Thyroid gland (tissue), 4 donors: ENCODE data around the gene ITCH. TPM values are rescaled to one million over a fixed set of nuclear protein-coding genes. Genes with fewer than 3 reads are reported as not detected.
"Not testable (repeated sequence)": the region's sequence is repeated elsewhere in the genome, so short reads cannot be mapped to it uniquely, and the experiment has no call there.

Experiments used
- DNase-seq, 2 donors: peaks; one replicate each; pipeline ENCODE4 v3.0.0-alpha.2; 2019
- H3K27ac ChIP-seq, 3 donors: fragments of 200-600 bp; sonication (generic); 1 replicate in 2 of 3; 2 replicates in 1 of 3; pipeline ENCODE4 v1.5.1; 2016 to 2019; ENCODE audit warnings: mild to moderate bottlenecking in 1 of 3, moderate library complexity in 1 of 3
- H3K27me3 ChIP-seq: fragments of 200-600 bp; sonication (generic); one replicate; pipeline ENCODE4 v1.5.1; 2019
- H3K36me3 ChIP-seq, 2 donors: fragments of 200-600 bp; sonication (generic); one replicate each; pipeline ENCODE4 v1.5.1; 2016 to 2019
- H3K4me1 ChIP-seq, 2 donors: fragments of 200-600 bp; sonication (generic); one replicate each; pipeline ENCODE4 v1.5.1; 2017 to 2019
- H3K4me3 ChIP-seq, 3 donors: fragments of 200-600 bp; sonication (generic); replicated peaks in 1 of 3; 1 replicate in 2 of 3; 2 replicates in 1 of 3; pipeline ENCODE4 v1.5.1; 2016; ENCODE audit warnings: mild to moderate bottlenecking in 1 of 3
- H3K9me3 ChIP-seq: fragments of 200-600 bp; sonication (generic); one replicate; pipeline ENCODE4 v1.5.1; 2017
- CTCF ChIP-seq, 6 experiments: fragments of 200-600 bp in 3 of 6; fragments of 450-650 bp in 3 of 6; sonication (generic) in 3 of 6; IDR thresholded peaks; one replicate each; pipeline ENCODE4 v1.5.1; 2016 to 2019; ENCODE audit warnings: antibody characterized with exemption in 6 of 6, mild to moderate bottlenecking in 2 of 6, inconsistent platforms in 1 of 6, moderate library complexity in 1 of 6
- POLR2A ChIP-seq, 2 donors: fragments of 450-650 bp; IDR thresholded peaks; one replicate each; pipeline ENCODE4 v1.6.1; 2017; ENCODE audit warnings: antibody characterized with exemption in 2 of 2, mild to moderate bottlenecking in 2 of 2, moderate library complexity in 1 of 2
- WGBS, 2 donors: methylation state at CpG; one replicate each; pipeline ENCODE4 v1.1.5; 2017; 5-methylcytosine and 5-hydroxymethylcytosine counted together
- intact Hi-C: fragments of 100-400 bp; cut with DNase I; formaldehyde crosslinking; loops from one replicate; pipeline ENCODE4 v1.15.1; 2023
- total RNA-seq, 4 donors: library from RNA; depleted of rRNA; stranded (reverse); fragments of >200 nt; gene quantifications; one replicate each; pipeline ENCODE4 v1.2.3, GENCODE V29; 2016

The ITCH gene
- total RNA-seq, 4 donors from 2014 or later, result 67.5 to 120 (median 75.5) TPM

DNA sequence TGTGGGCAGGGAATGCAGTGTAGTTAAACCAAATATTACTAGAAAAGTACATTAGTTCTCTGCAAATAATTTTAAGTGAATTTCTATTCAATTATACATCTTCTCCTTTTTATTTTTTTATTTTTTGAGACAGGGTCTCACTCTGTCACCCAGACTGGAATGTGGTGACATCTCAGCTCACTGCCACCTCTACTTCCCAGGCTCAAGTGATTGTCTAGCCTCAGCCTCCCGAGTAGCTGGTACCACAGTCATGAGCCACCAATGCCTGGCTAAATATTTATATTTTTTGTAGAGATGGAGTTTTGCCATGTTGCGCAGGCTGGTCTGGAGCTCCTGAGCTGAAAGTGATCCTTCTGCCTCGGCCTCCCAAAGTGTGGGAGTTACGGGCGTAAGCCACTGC lies 76.1 kb downstream of the ITCH start:
- intact Hi-C loops, result no loop called here
- H3K4me1 ChIP-seq, result peaks cover 21 to 25% of the 10 kb centered on the region in 2 donors
- H3K27ac ChIP-seq, result no peak overlapping the region
- no peak for TF ChIP-seq POLR2A (IDR thresholded peaks at IDR 0.05)
- no peak for TF ChIP-seq CTCF (IDR thresholded peaks at IDR 0.05)
- DNase-seq, result no peak
- H3K9me3 ChIP-seq, result no peaks in the 10 kb centered on the region
- 94 to 97% methylated on average over 5 of the region's 5 CpGs for WGBS, 2 donors
- H3K4me3 ChIP-seq, result no peak overlapping the region
- no peaks in the 10 kb centered on the region for H3K27me3 ChIP-seq
- peaks cover 15 to 25% of the 10 kb centered on the region in 2 donors for H3K36me3 ChIP-seq

DNA sequence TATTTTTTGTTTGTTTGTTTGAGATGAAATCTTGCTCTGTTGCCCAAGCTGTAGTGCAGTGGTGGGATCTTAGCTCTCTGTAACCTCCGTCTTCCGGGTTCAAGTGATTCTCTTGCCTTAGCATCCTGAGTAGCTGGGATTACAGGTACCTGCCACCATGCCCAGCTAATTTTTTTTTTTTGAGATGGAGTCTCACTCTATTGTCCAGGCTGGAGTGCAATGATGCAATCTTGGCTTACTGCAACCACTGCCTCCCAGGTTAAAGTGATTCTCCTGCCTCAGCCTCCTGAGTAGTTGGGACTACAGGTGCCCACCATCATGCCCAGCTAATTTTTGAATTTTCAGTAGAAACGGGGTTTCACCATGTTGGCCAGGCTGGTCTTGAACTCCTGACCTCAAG lies 78.3 kb downstream of the ITCH start:
- intact Hi-C loops, H3K9me3 ChIP-seq, DNase-seq, H3K4me3 ChIP-seq, H3K27me3 ChIP-seq, H3K27ac ChIP-seq: not testable (repeated sequence)
- H3K4me1 ChIP-seq, result peaks cover 0 to 12% of the 10 kb centered on the region in 2 donors
- H3K36me3 ChIP-seq, result peaks cover 15 to 35% of the 10 kb centered on the region in 2 donors
- WGBS, 2 donors, result 93 to 99% methylated on average over 3 of the region's 3 CpGs

DNA sequence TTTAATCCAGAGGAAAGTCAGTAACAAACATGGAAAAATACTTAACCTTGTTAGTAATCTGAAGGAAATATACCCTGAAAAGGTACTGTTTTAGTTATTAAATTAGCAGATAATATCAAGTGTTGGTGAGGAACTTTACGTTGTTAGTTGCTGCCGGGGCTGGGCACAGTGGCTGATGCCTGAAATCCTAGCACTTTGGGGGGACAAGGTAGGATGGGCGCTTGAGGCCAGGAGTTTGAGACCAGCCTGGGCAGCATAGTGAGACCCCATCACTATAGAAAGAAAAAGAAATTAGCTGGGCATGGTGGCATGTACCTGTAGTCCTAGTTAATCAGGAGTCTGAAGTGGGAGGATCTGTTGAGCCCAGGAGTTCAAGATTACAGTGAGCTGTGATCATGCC lies 80.5 kb downstream of the ITCH start:
- DNase-seq, result no peak
- H3K27ac ChIP-seq, result no peak overlapping the region
- H3K36me3 ChIP-seq, result peaks cover 15 to 44% of the 10 kb centered on the region in 2 donors
- intact Hi-C loops, result no loop called here
- 96 to 98% methylated on average over 3 of the region's 3 CpGs for WGBS, 2 donors
- H3K4me1 ChIP-seq, result no peaks in the 10 kb centered on the region
- no peak overlapping the region for H3K4me3 ChIP-seq
- TF ChIP-seq CTCF (IDR thresholded peaks at IDR 0.05), result no peak
- TF ChIP-seq POLR2A (IDR thresholded peaks at IDR 0.05), result no peak
- H3K27me3 ChIP-seq, result no peaks in the 10 kb centered on the region
- H3K9me3 ChIP-seq, result no peaks in the 10 kb centered on the region

DNA sequence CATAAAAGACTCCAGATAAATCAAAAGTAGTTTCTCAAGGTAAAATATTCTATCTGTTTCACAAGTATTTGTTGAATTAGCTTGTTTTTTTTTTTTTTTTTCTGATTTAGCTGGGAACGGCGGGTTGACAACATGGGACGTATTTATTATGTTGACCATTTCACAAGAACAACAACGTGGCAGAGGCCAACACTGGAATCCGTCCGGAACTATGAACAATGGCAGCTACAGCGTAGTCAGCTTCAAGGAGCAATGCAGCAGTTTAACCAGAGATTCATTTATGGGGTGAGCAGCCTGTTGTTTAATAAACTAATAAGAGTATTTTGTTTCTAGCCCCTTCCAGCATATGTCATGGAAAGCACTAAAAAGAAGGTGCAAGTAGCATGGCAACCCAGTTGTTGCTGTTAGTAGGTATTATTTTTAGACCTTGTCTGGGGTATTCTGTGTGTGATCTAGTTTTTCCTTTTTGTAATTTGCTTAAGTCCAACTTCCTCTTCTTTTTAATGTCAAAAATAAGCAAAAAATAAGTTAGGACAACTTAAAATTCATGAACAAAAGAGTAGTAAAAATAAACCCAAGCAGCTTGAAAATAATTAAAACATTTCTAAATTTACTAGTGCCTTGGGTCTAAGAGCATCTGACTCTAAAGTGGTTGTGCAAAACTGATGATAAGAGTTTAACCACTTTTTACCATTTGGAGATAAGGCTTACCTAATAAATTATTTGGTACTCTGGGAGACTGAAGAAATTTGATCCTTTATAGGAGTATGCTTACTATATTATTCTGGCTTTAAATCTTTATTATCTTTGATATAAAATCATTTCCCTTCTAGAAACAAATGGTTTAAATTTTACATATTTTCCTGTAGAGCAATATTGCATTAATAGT lies 82.3 kb downstream of the ITCH start:
- Histone ChIP-seq H3K36me3 (peaks cover 4 to 40% of the 10 kb centered on the region in 2 donors), H3K9me3 (no peaks in the 10 kb centered on the region), H3K27me3 (no peaks in the 10 kb centered on the region), H3K4me3 (no peak overlapping the region), H3K4me1 (no peaks in the 10 kb centered on the region), H3K27ac (no peak overlapping the region)
- no peak for DNase-seq
- no peak for TF ChIP-seq CTCF (IDR thresholded peaks at IDR 0.05)
- TF ChIP-seq POLR2A (IDR thresholded peaks at IDR 0.05), result no peak
- 93 to 94% methylated on average over 7 of the region's 7 CpGs for WGBS, 2 donors
- intact Hi-C loops, result no loop called here

DNA sequence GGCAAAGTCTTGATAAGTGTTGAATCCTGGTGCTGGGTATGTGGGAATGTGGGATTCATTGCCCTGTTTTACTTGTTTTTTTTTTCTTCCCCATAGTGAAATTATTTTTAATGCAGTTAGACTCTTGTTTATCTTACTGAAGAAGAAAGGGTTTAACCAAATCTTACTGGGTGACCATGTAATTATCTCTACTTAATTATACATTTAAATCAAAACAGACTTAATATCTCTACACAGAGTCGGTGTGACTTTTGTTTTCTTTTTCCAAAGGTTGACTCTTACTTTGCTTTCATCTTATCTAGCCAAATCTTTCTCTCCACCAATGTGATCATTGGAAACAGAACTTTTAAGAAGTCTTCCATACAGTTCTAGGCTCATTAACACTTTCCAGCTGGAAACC lies 85.4 kb downstream of the ITCH start:
- WGBS, 2 donors, result 56 to 78% methylated on average over 1 of the region's 1 CpG

More for the DNA sequence above, 85.4 kb downstream of the ITCH start:
- Histone ChIP-seq H3K27ac (no peak overlapping the region), H3K4me1 (no peaks in the 10 kb centered on the region), H3K4me3 (no peak overlapping the region), H3K9me3 (no peaks in the 10 kb centered on the region), H3K27me3 (no peaks in the 10 kb centered on the region), H3K36me3 (peaks cover 0 to 33% of the 10 kb centered on the region in 2 donors)
- intact Hi-C loops, result no loop called here
- TF ChIP-seq CTCF (IDR thresholded peaks at IDR 0.05) (no peak), POLR2A (IDR thresholded peaks at IDR 0.05) (no peak)
- no peak for DNase-seq
